GM03348 (cell line): Measurements from ENCODE around the gene TMEM255B.
A peak's percentile ranks its signal among the peaks of the same experiment; 100 is the strongest.

Source experiments
- DNase-seq: peaks from one replicate; pipeline ENCODE4 v3.0.0; 2012; ENCODE audit warnings: low spot score

Gene TMEM255B

GRCh38 chr13:113862191-113862930 lies 103.3 kb downstream of the TMEM255B start:
- peak; percentile 48 for DNase-seq

GRCh38 chr13:113862931-113863523 lies 104.0 kb downstream of the TMEM255B start:
- DNase-seq: peak; percentile 70

GRCh38 chr13:113863524-113864272 lies 104.7 kb downstream of the TMEM255B start, which contains the start of gene GAS6:
GAS6 (minus strand) TSS chr13:113864076; CDS start chr13:113863920, 156 bp downstream.
- DNase-seq: peak; percentile 93

GRCh38 chr13:113864273-113864890 lies 105.4 kb downstream of the TMEM255B start:
- DNase-seq: peak; percentile 64

- no peak for DNase-seq
These were observed 106.4 kb downstream of the TMEM255B start for GRCh38 chr13:113865427-113865826.
